ENCODE results near the gene PLPP1.
A peak's percentile ranks its signal among the peaks of the same experiment; 100 is the strongest.

Gene PLPP1

DNA sequence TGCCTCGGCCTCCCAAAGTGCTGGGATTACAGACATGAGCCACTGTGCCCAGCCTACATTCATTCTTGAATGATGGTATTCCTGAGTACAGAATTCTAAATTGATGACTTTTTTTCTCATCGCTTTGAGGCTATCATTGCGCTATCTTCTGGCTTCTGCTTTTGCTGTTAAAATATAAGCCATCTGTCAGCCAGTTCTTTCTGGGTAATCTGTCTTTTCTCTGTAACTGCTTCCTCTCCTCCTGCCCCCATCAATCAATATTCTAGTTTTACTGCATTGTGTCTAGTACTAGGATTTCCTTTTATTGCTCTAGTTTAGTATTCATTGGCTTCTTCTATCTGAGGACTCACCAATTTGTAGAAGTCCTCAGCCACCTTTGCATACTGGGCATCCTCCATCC lies 89.0 kb downstream of the PLPP1 start:
- no peak for DNase-seq

DNA sequence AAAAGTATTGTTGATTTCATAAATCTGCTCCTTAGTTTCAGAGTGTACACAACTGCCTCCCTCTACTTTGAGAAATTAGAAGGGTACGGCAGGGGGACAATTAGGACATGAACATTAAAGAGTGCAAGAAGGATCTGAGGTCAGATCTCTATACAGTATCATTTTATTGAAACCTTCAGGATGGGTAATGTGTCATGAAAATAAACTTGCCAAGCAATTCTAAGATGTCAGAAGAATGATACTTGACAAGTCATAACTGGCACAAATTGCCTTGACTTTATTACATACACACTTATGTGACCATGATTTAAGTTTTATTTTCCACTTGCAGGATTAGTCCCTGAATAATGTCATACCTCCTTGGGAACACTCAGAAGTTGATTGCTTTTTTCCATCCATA lies 92.8 kb downstream of the PLPP1 start:
- DNase-seq = peak in 1 of 5 experiments; percentile 30

DNA sequence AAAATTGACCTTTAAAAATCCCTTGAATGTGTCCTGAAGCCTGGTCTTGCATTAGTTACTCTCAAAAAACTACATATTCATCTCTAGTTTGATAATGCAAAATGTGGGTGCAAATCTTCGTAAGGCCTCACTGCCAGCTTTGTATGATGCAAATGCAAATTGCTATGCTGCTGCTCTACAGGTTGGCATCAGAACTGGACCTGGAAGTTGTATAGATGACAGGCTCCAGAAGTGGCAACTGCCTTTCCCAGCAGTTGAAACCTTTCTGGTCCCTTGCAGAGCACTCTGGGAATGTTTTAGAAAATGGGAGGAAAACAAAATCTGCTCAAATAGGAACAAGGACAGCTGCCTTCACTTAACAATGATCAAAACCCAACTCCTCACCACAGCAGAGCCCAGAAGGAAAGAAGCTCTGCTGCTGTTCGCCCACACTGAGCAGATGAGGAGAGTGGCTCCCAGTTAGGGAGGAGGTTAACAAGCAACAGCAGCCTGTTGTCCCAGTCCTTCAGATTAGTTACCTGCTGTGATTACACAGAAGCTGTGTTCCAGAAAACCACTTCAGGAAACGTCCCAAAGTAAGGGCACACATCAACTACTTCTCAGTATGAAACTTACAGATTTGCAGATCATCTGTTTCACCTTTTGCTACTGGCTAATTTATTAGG lies 93.5 kb downstream of the PLPP1 start:
- DNase-seq = peak in 1 of 5 experiments; percentile 32

DNA sequence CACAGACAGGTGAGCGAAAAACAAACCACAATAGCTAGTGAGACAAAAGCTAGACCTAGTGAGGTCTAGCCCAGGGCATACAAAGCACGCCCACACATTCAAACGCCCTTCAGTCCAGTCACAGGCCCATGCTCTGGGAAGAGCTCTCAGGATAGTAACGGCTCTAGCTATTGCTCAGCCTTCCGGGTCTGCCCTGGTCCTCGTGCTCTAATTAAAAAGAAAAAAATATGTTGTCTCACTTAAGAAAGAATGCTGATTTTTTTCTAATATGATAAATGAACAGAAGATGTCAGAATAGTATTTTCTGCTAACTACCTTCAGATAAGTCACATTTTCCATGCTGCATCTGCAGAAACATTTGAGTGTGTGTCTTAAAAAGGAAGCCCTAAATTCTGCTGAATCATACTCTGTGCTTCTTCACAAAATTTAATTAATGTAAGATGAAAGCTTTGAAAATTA lies 94.5 kb downstream of the PLPP1 start:
- peak in 1 of 5 experiments; percentile 60 for DNase-seq

DNA sequence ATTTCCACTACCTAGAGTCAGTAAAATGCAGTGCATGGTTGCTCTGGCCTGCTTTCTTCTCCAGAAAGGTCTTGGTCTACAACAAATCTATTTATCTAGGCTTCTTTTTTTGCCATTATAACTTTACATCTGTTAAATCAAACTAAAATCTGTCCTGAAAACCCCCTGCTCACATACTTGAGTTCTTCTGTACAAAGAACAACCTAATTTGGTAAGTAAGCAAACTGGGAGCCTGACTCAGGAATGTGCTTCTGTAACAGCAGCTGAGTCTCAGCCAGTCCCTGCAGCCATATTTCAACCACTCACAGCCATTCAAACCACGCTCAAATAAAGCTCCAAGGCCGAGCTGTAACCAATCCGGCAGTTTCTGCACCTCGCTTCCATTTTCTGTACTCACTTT lies 95.8 kb downstream of the PLPP1 start:
- no peak for DNase-seq

DNA sequence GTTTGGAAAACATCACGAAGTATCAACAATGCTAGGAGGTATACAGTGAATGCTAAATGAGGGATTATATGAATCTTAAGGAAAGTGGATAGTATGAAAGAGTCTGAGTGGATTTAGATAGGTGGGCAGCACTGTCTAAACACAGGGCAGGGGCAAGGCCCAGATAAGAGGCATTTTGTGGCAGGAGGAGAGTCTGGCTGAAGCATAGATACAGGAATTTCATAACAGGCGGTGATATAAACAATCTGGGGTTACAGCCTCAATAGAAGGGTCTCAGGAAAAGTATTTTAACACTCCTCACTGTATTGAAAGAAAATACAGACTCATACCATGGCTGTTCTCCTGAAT lies 96.9 kb downstream of the PLPP1 start:
- no peak for DNase-seq

DNA sequence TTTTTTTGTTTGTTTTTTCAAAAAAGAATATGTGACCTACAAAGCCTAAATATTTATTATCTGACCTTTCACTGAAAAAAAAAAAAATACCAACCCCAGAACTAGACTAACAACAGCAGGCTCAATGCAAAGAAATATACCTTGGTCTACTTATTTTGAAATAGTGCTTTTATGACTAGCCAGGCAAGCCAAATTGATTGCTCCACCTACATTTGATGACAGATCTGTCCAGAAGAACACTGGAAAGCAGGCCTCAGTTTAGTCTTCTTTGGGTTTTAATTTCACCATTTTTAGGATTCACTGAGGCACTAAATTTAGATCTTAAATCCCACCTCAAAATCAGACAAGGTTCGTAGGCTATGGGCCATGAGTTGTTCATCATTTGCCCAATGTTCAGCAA lies 97.3 kb downstream of the PLPP1 start:
- no peak for DNase-seq

DNA sequence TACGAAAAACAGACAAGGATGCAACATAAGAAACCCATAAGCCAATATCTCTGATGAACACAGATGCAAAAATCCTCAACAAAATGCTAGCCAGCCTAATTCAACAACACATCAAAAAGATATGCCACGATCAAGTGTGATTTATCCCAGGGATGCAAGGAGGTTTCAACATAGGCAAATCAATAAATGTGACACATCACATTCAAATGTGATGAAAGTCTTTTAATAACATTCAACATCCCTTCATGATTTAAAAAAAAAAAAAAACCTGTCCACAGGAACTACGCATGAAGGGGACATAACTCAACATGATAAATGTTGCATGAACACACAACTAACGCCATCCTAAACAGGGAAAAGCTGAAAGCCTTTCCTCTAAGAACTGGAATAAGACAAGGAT lies 102.2 kb downstream of the PLPP1 start:
- no peak for DNase-seq

DNA sequence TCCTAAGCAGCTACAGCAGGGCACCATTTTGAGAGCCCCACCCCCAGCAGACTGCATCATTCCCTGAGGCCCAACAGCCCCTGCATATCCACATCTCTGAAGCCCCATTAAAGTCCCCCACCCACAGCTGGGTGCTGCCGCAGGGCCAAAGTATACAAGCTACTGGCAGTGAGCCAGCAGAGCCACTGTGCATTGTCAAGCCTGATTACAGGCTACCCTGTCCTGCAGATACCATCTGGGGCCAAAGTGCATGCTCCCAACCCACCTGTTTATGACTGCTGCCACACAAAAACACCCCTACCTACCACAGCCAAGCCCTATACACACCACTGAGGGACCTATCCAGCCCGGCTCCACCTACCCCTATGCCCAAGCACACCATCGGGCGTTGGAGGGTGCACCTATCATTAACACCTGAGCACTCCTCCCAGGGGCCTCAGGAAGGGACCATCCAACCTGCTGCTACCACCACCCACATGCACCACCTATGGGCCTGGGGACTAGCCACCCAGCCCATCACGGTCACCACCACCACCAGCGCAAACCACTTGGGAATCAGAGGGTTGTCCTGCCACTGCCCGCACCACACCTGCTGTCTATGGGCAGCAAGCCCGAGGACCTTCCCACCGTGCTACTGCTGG lies 105.0 kb downstream of the PLPP1 start:
- no peak for DNase-seq

DNA sequence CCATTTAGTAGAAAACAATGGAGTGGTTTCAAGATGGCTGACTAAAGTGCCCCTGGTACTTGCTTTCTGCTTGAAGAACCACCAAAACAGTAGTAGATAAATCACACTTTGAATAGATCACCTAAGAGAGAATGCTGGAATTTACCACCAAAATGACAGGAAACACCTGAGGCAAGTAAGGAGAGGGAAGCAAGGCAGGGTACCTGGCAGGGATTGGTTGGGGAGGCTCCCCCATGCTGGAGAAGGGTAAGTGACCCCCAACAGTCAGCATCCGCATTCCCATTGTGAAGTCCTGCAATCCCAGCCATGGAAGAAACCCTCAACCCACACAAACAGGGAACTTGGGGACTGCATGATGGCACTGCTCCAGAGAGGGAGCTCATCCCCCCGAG lies 105.5 kb downstream of the PLPP1 start:
- no peak for DNase-seq

DNA sequence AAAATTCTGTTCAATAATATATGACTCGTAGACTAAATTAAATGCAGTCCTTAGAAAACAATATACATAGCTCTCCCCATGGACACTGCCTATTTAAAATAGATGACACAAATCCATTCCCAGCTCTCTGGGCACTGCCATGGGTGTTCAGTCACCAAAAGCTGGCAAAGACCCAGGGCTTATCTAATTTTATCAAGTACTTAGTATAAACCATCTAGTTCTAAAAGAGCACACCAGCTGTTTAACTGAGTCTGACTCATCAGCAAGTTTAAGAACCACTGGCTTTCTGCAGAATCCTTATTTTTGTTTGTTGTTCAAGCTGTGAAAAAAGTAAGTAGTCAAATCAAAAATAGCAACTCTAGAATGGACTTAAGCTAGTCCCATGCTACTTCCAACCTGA lies 107.6 kb downstream of the PLPP1 start:
- peak in 1 of 5 experiments; percentile 73 for DNase-seq

DNA sequence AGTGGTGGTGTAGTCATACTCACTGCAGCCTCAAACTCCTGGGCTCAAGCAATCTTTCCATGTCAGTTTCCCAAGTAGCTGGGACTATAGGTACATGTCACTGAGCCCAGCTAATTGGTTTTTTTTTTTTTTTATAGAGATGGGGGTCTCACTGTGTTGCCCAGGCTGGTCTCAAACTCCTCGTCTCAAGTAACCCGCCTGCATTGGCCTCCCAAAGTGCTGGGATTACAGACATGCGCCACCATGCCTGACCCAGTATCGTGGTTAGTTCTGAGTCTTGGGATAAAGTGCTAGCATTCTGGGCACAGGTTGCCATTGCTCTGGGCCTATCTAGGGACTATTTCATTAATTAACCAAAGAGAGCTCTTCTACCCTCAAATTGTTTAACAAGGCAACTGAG lies 108.3 kb downstream of the PLPP1 start:
- DNase-seq = no peak

DNA sequence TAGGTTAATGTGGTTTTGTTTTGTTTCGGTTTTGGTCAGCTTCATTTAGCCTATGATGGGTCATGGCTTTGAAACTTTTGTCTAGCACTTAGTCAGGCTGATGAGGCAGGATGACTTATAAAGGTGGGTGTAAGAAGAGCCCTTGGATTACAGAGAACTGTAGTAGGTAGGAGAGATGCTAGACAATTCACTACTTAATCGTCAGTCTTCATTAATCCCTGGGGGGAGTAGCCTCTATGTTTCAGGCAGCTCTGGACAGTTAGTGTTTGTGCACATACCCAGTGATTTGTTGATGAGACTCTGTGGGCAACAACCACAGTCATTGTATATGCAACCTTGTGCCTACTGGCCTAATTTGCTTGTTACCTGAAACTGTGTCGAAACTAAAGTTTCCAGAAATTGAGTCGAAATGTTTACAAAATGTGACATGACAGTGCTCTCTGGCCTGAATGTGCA lies 113.7 kb downstream of the PLPP1 start:
- peak in 1 of 5 experiments; percentile 56 for DNase-seq

DNA sequence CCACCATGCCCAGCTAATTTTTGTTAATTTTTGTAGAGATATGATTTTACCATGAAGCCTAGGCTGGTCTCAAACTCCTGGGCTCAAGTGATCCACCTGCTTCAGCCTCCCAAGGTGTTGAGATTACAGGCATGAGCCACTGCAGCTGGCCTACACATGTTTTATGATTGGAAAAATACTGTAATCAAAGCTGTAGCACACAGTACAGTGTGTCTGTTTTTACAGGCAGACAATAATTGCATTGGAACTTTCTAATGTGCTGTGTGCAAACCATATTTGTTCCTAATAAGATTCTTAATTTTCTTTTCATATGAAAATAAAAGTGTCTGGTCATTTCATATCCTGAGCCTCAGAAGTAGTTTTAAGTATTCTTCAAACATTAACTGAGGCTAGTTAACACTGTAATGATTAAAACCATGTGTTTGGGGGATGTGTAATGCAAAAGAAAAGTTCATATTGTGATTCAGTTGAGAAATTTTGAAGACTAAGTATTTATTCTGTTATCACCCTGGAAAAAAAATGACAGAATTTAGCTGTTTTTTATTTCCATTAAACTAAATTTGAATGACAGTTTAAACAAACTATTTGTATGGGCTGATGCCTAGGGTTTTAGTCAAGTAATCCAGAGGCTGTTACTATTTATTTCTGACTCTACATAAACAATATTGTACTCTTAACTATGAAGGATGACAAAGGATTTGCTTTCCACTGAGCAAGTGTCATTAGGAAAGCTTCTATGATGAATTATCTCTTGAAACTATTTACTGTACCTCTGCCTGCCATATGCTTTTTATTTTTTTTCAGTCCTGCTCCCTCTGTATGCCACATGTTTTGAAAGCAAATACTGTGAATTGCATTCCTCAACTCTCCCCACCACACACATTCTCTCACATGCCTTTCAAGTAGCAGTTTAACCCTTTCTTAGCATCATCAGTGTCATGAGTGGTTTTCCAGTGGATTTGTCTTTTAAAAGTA lies 115.5 kb downstream of the PLPP1 start:
- no peak for DNase-seq

DNA sequence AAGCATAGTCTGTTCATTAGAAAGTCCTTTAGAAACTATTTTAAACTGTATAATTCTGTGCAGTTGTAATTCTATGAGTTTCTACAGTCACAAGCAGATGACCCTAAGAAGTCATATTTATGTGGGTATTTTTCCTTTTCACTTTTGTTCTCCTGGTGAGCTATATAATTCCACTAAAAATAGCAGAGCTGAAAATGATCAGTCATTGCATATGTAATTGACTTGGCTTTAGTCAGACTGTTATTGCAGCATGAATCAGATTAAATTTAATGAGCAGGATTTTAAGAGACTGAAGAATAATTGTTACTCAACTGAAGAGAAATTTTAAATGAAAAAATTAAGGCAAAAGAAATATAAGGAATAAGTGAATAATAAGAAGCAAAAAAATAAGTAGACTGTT lies 118.5 kb downstream of the PLPP1 start:
- no peak for DNase-seq

DNA sequence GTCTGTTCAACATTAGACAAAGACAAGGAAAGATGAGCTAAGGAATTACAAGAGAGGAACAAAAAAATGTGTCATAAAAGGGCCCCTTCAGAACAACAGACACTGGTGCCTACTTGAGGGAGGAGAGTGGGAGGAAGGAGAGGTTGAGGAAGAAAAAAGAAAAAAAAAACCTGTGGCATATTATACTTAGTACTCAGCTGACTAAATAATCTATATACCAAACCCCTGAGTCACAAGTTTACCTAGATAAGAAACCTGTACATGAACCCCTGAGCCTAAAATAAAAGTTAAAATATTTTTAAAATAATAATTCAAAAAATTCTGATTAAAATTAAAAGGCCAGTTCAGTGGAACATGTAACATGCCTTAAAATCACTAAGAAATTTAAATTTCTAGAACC lies 119.7 kb downstream of the PLPP1 start:
- no peak for DNase-seq

DNA sequence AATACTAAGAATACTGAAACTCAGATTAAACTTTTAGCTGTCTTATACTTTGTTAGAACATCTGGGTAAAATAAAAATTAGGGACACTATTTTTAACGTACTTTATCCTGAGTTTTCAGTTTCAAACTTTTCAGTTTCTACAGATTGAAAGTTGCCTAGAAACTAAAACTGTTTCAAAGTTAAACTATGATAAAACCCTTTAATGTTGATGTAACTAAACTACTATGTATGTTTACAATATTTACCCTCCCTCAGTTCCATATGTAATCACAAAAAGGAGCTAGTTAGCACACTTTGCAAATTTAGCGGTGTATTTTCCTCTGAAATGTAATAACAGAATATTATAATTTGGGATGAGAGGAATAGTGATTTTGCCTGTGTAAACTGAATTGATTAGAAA lies 121.1 kb downstream of the PLPP1 start:
- no peak for DNase-seq

DNA sequence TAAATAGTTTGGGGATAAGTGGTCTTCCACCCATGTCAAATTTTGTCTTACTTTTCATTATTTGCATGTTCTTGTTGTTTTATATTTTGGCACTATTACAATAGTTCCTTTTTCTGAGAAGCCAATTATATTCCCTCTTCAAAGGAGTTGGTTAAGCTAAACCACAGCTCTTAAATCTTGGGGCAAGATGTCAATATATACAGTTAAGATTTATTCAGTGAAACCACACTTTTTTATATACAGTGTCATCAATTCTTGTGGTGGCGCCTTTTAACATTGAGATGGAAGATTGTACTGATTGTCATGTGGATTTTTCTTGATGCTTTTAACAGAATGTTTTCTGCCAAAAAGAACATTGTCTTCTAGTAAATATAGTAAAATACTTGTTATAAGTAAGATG lies 122.9 kb downstream of the PLPP1 start:
- peak in 1 of 5 experiments; percentile 62 for DNase-seq

DNA sequence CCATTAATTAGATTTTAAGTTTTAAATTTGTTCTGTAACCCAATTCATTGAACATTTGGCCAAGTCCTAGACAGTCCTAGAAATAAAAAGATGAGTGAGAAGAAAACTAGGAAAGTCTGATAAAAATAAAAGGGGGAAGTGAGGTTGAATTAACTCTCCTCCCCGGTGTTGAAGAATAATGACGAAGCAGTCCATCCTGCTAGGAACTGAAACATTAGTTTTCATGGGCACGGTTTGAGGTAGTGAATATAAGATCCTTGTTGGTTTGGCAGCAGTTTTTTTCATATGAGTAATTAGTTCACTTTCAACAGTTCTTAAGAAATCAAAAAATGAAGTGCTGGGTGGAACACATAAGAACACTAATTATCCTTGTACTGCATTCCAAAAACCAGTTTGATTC lies 123.9 kb downstream of the PLPP1 start:
- DNase-seq = no peak

DNA sequence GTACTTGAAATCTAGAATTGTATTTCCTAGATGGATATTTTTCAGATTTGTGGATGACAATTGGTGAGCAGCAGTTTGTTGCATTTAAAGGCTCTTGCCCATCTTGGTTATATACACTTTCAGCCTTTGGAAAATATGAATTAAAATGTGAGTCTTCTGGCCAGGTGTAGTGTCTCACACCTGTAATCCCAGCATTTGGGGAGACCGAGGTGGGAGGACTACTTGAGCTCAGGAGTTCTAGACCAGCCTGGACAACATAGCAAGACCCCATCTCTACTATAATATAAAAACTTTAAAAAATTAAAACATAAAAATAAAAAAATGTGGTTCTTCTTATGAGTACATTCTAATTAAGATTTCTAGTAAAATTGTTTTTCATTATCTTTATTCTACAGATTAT lies 125.0 kb downstream of the PLPP1 start:
- DNase-seq = no peak

DNA sequence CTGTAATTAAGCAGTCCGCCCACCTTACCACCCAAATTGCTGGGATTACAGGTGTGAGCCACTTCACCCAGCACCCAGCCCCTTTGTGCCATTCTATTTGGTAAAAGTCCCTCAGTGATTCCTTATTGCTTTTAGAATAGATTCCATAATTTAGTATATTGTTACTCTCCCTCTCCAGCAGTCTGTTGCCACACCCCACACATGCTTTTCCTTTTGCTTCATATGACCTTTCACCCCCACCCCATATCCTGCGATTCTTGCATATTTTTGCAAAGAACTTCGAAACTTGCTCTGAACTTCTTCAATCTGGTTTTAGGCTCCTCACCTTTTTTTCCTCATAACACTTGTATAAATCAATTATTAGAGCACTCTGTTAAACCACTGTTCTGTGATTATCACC lies 126.8 kb downstream of the PLPP1 start:
- no peak for DNase-seq

DNA sequence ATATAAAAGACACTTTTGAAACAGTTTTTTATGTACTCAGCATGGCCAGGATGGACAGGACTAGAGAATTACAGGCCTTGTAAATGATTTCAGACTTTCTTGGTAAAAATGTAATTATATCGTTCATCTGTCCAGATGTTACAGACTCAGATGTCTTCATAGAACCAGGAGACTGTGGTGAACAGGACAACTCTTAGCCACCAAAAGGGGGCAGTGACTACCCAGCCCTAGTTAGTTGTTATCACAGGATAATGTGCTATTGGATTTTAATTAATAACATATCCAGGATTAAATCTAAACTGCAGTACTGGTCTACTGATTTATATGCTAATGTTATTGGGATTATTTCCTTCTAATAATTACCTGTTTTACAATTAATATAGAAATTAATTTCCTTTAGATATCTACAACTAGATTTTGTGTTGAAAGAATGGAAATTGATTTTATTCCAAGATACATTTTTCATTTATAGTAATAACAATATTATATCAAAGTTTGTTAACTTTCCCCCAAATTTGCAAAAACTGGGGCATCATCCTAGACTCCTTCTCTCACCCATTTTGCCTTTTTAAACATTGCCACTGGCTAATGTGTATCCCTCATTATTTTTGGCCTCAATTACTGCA lies 127.6 kb downstream of the PLPP1 start:
- peak in 1 of 5 experiments; percentile 51 for DNase-seq

DNA sequence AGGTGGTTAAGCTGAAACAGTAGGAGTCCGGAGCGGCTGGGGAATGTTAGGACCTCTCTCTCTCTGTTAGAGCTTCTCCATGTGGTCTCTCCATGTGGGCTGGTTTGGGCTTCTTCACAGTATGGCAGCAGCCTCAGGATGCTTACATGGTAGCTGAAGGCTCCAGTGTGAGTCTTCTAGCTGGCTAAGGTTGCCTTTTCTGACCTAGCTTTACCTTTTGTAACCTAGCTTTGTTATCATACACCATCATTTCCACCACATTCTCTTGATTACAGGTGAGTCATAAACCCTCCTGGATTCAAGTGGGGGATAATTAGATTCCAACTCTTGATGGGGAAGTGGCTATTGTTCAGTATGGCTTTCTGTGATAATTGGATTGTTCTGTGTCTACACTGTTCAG lies 128.5 kb downstream of the PLPP1 start:
- no peak for DNase-seq
